H1 (cell line): ENCODE measurements around the gene SLMAP. TPM values are rescaled to one million over a fixed set of nuclear protein-coding genes. Genes with fewer than 3 reads are reported as not detected.

Experiments
- CTCF ChIA-PET: fragments of 300-600 bp; sonication (Branson Sonifier 250); formaldehyde crosslinking; loops from one replicate; lab custom pipeline; 2021; ENCODE audit not compliant: partially characterized antibody; lab: Charles Lee
- POLR2A ChIA-PET: fragments of 300-600 bp; sonication (Branson Sonifier 250); formaldehyde crosslinking; loops from one replicate; lab custom pipeline; 2021; ENCODE audit warnings: inconsistent platforms; ENCODE audit not compliant: partially characterized antibody; lab: Charles Lee
- DNase-seq, 2 experiments: peaks; one replicate each; pipeline versions ENCODE4 v3.0.0 to v3.0.0-alpha.2; 2010 to 2022; ENCODE audit warnings: low spot score in 2 of 2, low read depth in 1 of 2, mixed read lengths in 1 of 2
- FAIRE-seq: peaks from 2 replicates; lab custom pipeline; 2011; peaks lifted over from hg19 to GRCh38; lab: Jason Lieb, UNC
- H2AFZ ChIP-seq: 2 replicates; pipeline ENCODE4 v1.8.1; 2012; ENCODE audit warnings: low read length, inconsistent platforms
- H2AK5ac ChIP-seq: 2 replicates; pipeline ENCODE4 v1.6.1; 2013; ENCODE audit warnings: low read depth, low read length
- H2BK120ac ChIP-seq: replicated peaks from 2 replicates; pipeline ENCODE3; 2013; ENCODE audit warnings: low read depth, low read length, inconsistent platforms
- H2BK12ac ChIP-seq: 2 replicates; pipeline ENCODE4 v1.6.1; 2013; ENCODE audit warnings: low read depth, low read length
- H2BK15ac ChIP-seq: 2 replicates; pipeline ENCODE4 v1.6.1; 2013; ENCODE audit warnings: low read length
- H2BK20ac ChIP-seq: 2 replicates; pipeline ENCODE4 v1.6.1; 2013; ENCODE audit warnings: low read length
- H2BK5ac ChIP-seq: 2 replicates; pipeline ENCODE4 v1.6.1; 2013; ENCODE audit warnings: low read depth, low read length
- H3K14ac ChIP-seq: 2 replicates; pipeline ENCODE4 v1.6.1; 2013; ENCODE audit warnings: inconsistent platforms; ENCODE audit not compliant: insufficient read length
- H3K18ac ChIP-seq: 2 replicates; pipeline ENCODE4 v1.6.1; 2013; ENCODE audit warnings: low read length; ENCODE audit errors: extremely low read depth
- H3K23ac ChIP-seq: 2 replicates; pipeline ENCODE4 v1.6.1; 2013; ENCODE audit warnings: inconsistent platforms; ENCODE audit not compliant: insufficient read length
- H3K23me2 ChIP-seq: 2 replicates; pipeline ENCODE4 v1.6.1; 2013; ENCODE audit warnings: low read depth, low read length
- H3K27ac ChIP-seq: 2 replicates; pipeline ENCODE4 v1.6.1; 2011; ENCODE audit warnings: low read depth, low read length, inconsistent platforms
- H3K27me3 ChIP-seq, 4 experiments: replicated peaks in 1 of 4; 1 replicate in 1 of 4; 2 replicates in 3 of 4; pipeline versions ENCODE4 v1.6.1 to v1.8.1; 2011 to 2013; ENCODE audit warnings: low read length in 3 of 4, mild to moderate bottlenecking in 3 of 4, inconsistent platforms in 2 of 4, mixed read lengths in 2 of 4, moderate library complexity in 1 of 4; ENCODE audit not compliant: control insufficient read depth in 3 of 4, insufficient read depth in 3 of 4; ENCODE audit errors: extremely low read depth in 1 of 4
- H3K36me3 ChIP-seq, 4 experiments: 2 replicates each; pipeline versions ENCODE4 v1.6.1 to v1.8.1; 2011 to 2013; ENCODE audit warnings: mild to moderate bottlenecking in 4 of 4, low read length in 3 of 4, moderate library complexity in 2 of 4, control low read depth in 1 of 4, inconsistent platforms in 1 of 4; ENCODE audit not compliant: insufficient read depth in 4 of 4, control insufficient read depth in 2 of 4
- H3K4ac ChIP-seq: replicated peaks from 2 replicates; pipeline ENCODE3; 2013; ENCODE audit warnings: low read length, low read depth, mixed read lengths, inconsistent platforms; ENCODE audit not compliant: insufficient read length
- H3K4me1 ChIP-seq, 4 experiments: replicated peaks in 1 of 4; 1 replicate in 1 of 4; 2 replicates in 3 of 4; pipeline versions ENCODE4 v1.6.1 to v1.8.1; 2011 to 2013; ENCODE audit warnings: low read length in 3 of 4, inconsistent platforms in 2 of 4, mixed read lengths in 1 of 4; ENCODE audit not compliant: insufficient read depth in 4 of 4, control insufficient read depth in 3 of 4
- H3K4me2 ChIP-seq, 2 experiments: 2 replicates each; pipeline versions ENCODE4 v1.6.1 to v1.8.1; 2011 to 2013; ENCODE audit warnings: low read depth in 2 of 2, low read length in 2 of 2, control low read depth in 1 of 2, inconsistent platforms in 1 of 2, mild to moderate bottlenecking in 1 of 2; ENCODE audit not compliant: insufficient read depth in 1 of 2
- H3K4me3 ChIP-seq, 4 experiments: fragments of 200-600, 300-600 bp in 1 of 4; sonication (generic), shearing (Covaris generic), sonication (Bioruptor Twin) in 1 of 4; 2 replicates each; pipeline versions ENCODE4 v1.5.1 to v1.8.1; 2011 to 2016; ENCODE audit warnings: low read length in 4 of 4, low read depth in 3 of 4, control low read depth in 2 of 4, inconsistent platforms in 2 of 4, mild to moderate bottlenecking in 2 of 4, mixed read lengths in 1 of 4, moderate library complexity in 1 of 4; ENCODE audit not compliant: insufficient read depth in 2 of 4; ENCODE audit errors: extremely low read depth in 1 of 4
- H3K56ac ChIP-seq: replicated peaks from 2 replicates; pipeline ENCODE3; 2013; ENCODE audit warnings: low read depth, mild to moderate bottlenecking, mixed read lengths, low read length, inconsistent platforms; ENCODE audit not compliant: insufficient read length
- H3K79me1 ChIP-seq: 2 replicates; pipeline ENCODE4 v1.6.1; 2013; ENCODE audit warnings: low read depth, low read length, control low read depth
- H3K79me2 ChIP-seq, 2 experiments: 2 replicates each; pipeline versions ENCODE4 v1.6.1 to v1.8.1; 2012 to 2013; ENCODE audit warnings: low read length in 2 of 2, mild to moderate bottlenecking in 2 of 2, inconsistent platforms in 1 of 2; ENCODE audit not compliant: insufficient read depth in 2 of 2, control insufficient read depth in 1 of 2
- H3K9ac ChIP-seq, 4 experiments: replicated peaks in 1 of 4; 1 replicate in 1 of 4; 2 replicates in 3 of 4; pipeline versions ENCODE4 v1.6.1 to v1.8.1; 2011 to 2013; ENCODE audit warnings: low read depth in 3 of 4, low read length in 3 of 4, control low read depth in 2 of 4, mild to moderate bottlenecking in 2 of 4, moderate library complexity in 2 of 4, inconsistent platforms in 1 of 4; ENCODE audit errors: extremely low read depth in 1 of 4
- H3K9me3 ChIP-seq, 2 experiments: 2 replicates each; pipeline versions ENCODE4 v1.6.1 to v1.8.1; 2012 to 2013; ENCODE audit warnings: mild to moderate bottlenecking in 2 of 2, moderate library complexity in 2 of 2, control low read depth in 1 of 2, inconsistent platforms in 1 of 2, low read depth in 1 of 2, low read length in 1 of 2, mixed read lengths in 1 of 2; ENCODE audit not compliant: insufficient read depth in 2 of 2
- H4K20me1 ChIP-seq, 2 experiments: replicated peaks in 1 of 2; 2 replicates each; pipeline versions ENCODE3 to v1.8.1; 2011 to 2013; ENCODE audit warnings: inconsistent platforms in 2 of 2, low read length in 2 of 2, mild to moderate bottlenecking in 1 of 2; ENCODE audit not compliant: insufficient read depth in 2 of 2, control insufficient read depth in 1 of 2
- H4K5ac ChIP-seq: 2 replicates; pipeline ENCODE4 v1.6.1; 2013; ENCODE audit warnings: low read length, low read depth, mixed read lengths, inconsistent platforms; ENCODE audit not compliant: insufficient read length
- H4K8ac ChIP-seq: 2 replicates; pipeline ENCODE4 v1.8.0; 2013; ENCODE audit warnings: mild to moderate bottlenecking, moderate library complexity, low read length, inconsistent platforms; ENCODE audit not compliant: insufficient read depth; ENCODE audit errors: extremely low read depth
- H4K91ac ChIP-seq: replicated peaks from 2 replicates; pipeline ENCODE3; 2013; ENCODE audit warnings: low read length, mixed read lengths, inconsistent platforms; ENCODE audit not compliant: insufficient read length
- ASH2L ChIP-seq: fragments of 200-600, 300-600 bp; sonication (generic); IDR thresholded peaks from one replicate; pipeline ENCODE4 v1.7.1; 2017; ENCODE audit warnings: low read length
- CBX5 ChIP-seq: fragments of 300-800, 300-1000 bp; sonication (generic); IDR thresholded peaks from 2 replicates; pipeline ENCODE4 v1.7.1; 2016; ENCODE audit warnings: antibody characterized with exemption, low read length, low read depth
- KDM5A ChIP-seq: fragments of 200-600 bp; IDR thresholded peaks from 2 replicates; pipeline ENCODE4 v1.7.1; 2012; ENCODE audit warnings: mild to moderate bottlenecking, low read length, inconsistent platforms, mixed read lengths
- NRF1 ChIP-seq: IDR thresholded peaks from 2 replicates; pipeline ENCODE4 v1.6.1; 2011; ENCODE audit warnings: mild to moderate bottlenecking, low read depth, low read length, improper control_type of control experiment
- RNF2 ChIP-seq: fragments of 200-900, 300-1000 bp; sonication (generic); IDR thresholded peaks from 2 replicates; pipeline ENCODE4 v1.7.1; 2016; ENCODE audit warnings: borderline replicate concordance, low read depth, mild to moderate bottlenecking, antibody characterized with exemption, low read length; ENCODE audit not compliant: poor library complexity, severe bottlenecking; ENCODE audit errors: missing control alignments
- SIRT6 ChIP-seq: IDR thresholded peaks from one replicate; pipeline ENCODE4 v1.7.1; 2012; ENCODE audit warnings: low read length, inconsistent platforms
- SIX5 ChIP-seq: IDR thresholded peaks from 2 replicates; pipeline ENCODE4 v1.6.1; 2011; ENCODE audit warnings: mild to moderate bottlenecking, low read depth, low read length
- TAF1 ChIP-seq: IDR thresholded peaks from 2 replicates; pipeline ENCODE4 v1.6.1; 2011; ENCODE audit warnings: mild to moderate bottlenecking, low read depth, low read length
- TCF12 ChIP-seq: IDR thresholded peaks from 2 replicates; pipeline ENCODE4 v1.6.1; 2011; ENCODE audit warnings: low read depth, mild to moderate bottlenecking, low read length
- YY1 ChIP-seq: IDR thresholded peaks from 2 replicates; pipeline ENCODE4 v1.6.1; 2011; ENCODE audit warnings: low read depth, mild to moderate bottlenecking, low read length
- polyA plus RNA-seq, 7 experiments: library from polyadenylated mRNA; depleted of rRNA in 3 of 7; stranded (reverse) in 5 of 7; unstranded in 2 of 7; fragments of >200 nt in 5 of 7; fragments of 200-250 nt in 2 of 7; gene quantifications; 1 replicate in 5 of 7; 2 replicates in 1 of 7; 4 replicates in 1 of 7; pipeline versions ENCODE4 v1.2.1 to v1.2.3, GENCODE V29; 2011 to 2013; ENCODE audit warnings: missing spikeins in 2 of 7, mixed read lengths in 2 of 7
- total RNA-seq: library from RNA; stranded (reverse); fragmentation: NEBNext Ultra II Directional; extraction: Animal tissue kit (Norgen Biotek cat#: 25700); gene quantifications from 2 replicates; pipeline ENCODE4 v1.2.1, GENCODE V29; 2021
- TF ChIP-seq, protein P1 (sequence below): IDR thresholded peaks from 2 replicates; pipeline ENCODE4 v1.6.1; 2012; ENCODE audit warnings: inconsistent platforms
- TF ChIP-seq, protein P2 (sequence below), 3 experiments: IDR thresholded peaks; 1 replicate in 2 of 3; 2 replicates in 1 of 3; pipeline versions ENCODE4 v1.5.1 to v1.6.1; 2011; ENCODE audit warnings: low read length in 3 of 3, mild to moderate bottlenecking in 3 of 3, inconsistent platforms in 2 of 3, low read depth in 1 of 3, moderate library complexity in 1 of 3; ENCODE audit not compliant: insufficient read depth in 1 of 3; ENCODE audit errors: control extremely low read depth in 1 of 3

SLMAP gene
- total and polyA plus RNA-seq, 2 of the 8 experiments (the other 6 are each of a cell fraction or from before 2014, with no cell fraction given), result 13.6 to 70.4 TPM

DNA sequence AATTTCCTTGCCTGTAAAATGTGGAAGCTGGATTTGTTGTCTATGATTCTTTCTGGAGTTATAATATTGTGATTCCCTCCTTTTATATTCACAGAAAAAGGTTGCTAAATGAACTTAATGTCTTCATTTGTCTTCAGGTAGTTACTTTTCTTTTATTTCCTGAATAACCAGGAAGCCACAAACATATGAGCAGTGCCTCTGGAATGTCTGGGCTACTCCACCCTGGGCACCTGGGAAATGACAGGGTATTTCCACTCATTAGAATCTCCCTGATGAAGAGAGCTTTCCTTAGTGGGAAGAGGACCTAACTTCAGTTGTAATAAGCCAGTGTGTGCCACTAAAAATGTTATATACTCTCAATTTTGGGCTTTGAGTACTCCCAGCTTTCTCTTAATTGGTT lies 3.8 kb upstream of the SLMAP start:
- no peak overlapping the region for H2AFZ ChIP-seq
- POLR2A ChIA-PET, result no interaction called here
- TF ChIP-seq NRF1 (no peak), KDM5A (no peak), YY1 (no peak), SIRT6 (no peak), CBX5 (no peak), ASH2L (no peak), SIX5 (no peak), TAF1 (no peak), RNF2 (no peak), TCF12 (no peak)
- TF ChIP-seq, protein P1, sequence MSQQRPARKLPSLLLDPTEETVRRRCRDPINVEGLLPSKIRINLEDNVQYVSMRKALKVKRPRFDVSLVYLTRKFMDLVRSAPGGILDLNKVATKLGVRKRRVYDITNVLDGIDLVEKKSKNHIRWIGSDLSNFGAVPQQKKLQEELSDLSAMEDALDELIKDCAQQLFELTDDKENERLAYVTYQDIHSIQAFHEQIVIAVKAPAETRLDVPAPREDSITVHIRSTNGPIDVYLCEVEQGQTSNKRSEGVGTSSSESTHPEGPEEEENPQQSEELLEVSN, result no peak
- TF ChIP-seq, protein P2, sequence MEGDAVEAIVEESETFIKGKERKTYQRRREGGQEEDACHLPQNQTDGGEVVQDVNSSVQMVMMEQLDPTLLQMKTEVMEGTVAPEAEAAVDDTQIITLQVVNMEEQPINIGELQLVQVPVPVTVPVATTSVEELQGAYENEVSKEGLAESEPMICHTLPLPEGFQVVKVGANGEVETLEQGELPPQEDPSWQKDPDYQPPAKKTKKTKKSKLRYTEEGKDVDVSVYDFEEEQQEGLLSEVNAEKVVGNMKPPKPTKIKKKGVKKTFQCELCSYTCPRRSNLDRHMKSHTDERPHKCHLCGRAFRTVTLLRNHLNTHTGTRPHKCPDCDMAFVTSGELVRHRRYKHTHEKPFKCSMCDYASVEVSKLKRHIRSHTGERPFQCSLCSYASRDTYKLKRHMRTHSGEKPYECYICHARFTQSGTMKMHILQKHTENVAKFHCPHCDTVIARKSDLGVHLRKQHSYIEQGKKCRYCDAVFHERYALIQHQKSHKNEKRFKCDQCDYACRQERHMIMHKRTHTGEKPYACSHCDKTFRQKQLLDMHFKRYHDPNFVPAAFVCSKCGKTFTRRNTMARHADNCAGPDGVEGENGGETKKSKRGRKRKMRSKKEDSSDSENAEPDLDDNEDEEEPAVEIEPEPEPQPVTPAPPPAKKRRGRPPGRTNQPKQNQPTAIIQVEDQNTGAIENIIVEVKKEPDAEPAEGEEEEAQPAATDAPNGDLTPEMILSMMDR (IDR thresholded peaks at IDR 0.05; ENCODE audit: control extremely low read depth in 1 of 3, insufficient read depth in 1 of 3, low read depth in 1 of 3, low read length in 3 of 3), result no peak

More for the DNA sequence above, 3.8 kb upstream of the SLMAP start:
- H3K4me3 ChIP-seq, result no peak overlapping the region
- no peak overlapping the region for H3K9ac ChIP-seq
- H3K23me2 ChIP-seq, result peaks cover 6% of the 10 kb centered on the region; the same call in 1 of the 2 replicates
- no peak overlapping the region for H2BK20ac ChIP-seq
- no peak overlapping the region for H3K4me2 ChIP-seq
- peaks cover 0 to 5% of the 10 kb centered on the region in 2 experiments; a peak in 3 of 4 replicates for H3K79me2 ChIP-seq
- H3K56ac ChIP-seq, result no peak overlapping the region
- no peaks in the 10 kb centered on the region for H3K9me3 ChIP-seq
- H3K23ac ChIP-seq, result no peak overlapping the region
- no peak overlapping the region for H2BK5ac ChIP-seq
- no peak overlapping the region for H2BK15ac ChIP-seq
- H3K4ac ChIP-seq, result no peak overlapping the region
- no peaks in the 10 kb centered on the region for H3K4me1 ChIP-seq
- H3K27ac ChIP-seq, result no peak overlapping the region
- FAIRE-seq (no peak), DNase-seq (no peak)
- no peaks in the 10 kb centered on the region for H3K36me3 ChIP-seq
- no peak overlapping the region for H2BK12ac ChIP-seq
- peaks cover 3% of the 10 kb centered on the region in 2 experiments for H4K20me1 ChIP-seq
- H2AK5ac ChIP-seq, result no peak overlapping the region
- no peak overlapping the region for H3K14ac ChIP-seq
- no peak overlapping the region for H4K8ac ChIP-seq
- H4K91ac ChIP-seq, result no peak overlapping the region
- H3K27me3 ChIP-seq, result no peaks in the 10 kb centered on the region
- no peak overlapping the region for H3K18ac ChIP-seq
- H3K79me1 ChIP-seq, result no peaks in the 10 kb centered on the region
- H2BK120ac ChIP-seq, result no peak overlapping the region
- CTCF ChIA-PET, result no interaction called here
- no peak overlapping the region for H4K5ac ChIP-seq
